Stimulated activated CD4-positive, alpha-beta T cell treated with anti-CD3 and anti-CD28 coated beads, Interleukin-2, amount 100 ng/mL, for 24 hours (primary cell): ENCODE data around the gene WTIP.
"Not testable (repeated sequence)": the region's sequence is repeated elsewhere in the genome, so short reads cannot be mapped to it uniquely, and the experiment has no call there.

Experiments used
- DNase-seq, 2 donors: peaks; one replicate each; pipeline ENCODE4 v3.0.0-alpha.2; 2020

Gene WTIP

DNA sequence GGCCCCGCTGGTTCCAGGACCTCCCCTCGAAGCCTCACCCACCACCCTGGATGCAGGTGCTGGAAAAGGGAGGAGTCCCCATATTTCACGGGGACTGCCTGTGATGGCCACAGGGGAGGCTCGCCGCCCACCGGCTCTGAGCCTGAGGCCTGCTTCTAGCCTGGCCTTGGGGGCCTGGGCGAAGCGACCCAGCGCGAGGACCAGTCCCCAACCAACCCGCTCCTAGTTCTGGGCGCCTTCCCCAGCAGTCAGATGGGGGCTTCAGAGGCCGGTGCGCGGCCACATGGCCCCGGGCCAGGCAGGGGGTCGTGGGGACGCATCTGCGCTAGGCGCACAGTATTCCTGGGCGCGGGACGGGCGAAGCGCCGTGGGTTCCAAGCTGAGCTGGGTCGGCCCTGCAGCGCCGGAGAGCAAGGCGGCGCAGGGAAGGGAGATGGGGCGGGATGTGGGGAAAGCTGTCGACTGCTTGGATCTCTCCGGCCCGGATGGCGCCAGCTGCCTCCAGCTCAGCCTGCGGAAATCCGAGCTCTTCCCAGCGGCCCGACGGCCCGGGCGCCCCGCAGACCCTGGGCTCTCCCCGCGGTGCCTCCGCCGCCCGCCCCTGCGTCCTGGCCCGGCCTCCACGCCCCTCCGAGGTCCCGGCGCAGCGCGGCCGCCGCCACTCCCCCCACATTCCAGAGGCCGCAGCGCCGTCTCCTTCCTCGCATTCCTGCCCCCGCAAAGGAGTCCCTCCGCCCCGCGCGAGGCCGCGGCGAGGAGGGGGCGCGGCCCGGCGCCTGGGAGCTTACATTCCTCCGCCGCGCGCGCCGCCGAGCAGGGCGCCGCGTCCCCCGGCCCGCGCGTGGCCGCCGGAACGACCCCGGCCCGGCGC lies at the start of gene WTIP:
Gene WTIP (plus strand): TSS at position 788 of the 871 bp plus-strand sequence. CDS start 217 bp downstream, outside the sequence.
- no peak for DNase-seq

DNA sequence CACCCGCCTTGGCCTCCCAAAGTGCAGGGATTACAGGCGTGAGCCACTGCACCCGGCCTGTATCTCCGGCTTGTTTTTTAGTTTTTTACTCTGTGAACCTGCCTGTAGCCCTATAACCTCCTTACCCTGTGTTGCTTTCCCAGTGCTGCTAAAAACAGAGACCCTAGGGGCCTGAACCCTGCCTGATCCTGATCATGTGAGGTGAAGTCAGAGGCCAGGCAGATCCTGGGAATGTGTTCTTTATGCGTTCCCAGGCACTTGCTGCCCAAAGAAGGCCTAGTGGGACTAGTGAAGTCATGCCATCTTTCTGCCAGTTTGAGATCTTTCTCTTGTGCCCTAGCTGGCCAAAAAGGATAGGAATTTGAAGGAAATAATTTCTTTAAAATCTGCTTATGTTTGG lies 48.8 kb upstream of the WTIP start:
- DNase-seq = no peak

DNA sequence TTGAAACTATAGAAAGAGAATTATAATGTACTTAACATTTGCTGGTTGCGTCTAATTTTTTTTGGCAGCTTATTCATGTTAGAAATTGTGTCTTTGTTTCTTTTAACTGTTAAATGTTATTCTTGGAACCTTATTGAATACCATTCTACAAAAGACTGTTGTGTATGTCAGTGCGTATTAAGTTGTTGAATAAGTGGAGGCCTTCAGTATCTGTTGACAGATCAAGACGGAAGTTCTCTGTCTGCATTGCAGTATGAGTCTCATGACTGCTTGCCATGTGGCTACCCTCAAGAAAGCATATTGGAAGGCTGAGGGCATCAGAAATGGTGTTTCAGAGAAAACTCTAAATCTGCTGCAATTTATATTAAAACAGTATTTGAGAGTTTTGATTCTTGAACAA lies 44.8 kb upstream of the WTIP start:
- no peak for DNase-seq

DNA sequence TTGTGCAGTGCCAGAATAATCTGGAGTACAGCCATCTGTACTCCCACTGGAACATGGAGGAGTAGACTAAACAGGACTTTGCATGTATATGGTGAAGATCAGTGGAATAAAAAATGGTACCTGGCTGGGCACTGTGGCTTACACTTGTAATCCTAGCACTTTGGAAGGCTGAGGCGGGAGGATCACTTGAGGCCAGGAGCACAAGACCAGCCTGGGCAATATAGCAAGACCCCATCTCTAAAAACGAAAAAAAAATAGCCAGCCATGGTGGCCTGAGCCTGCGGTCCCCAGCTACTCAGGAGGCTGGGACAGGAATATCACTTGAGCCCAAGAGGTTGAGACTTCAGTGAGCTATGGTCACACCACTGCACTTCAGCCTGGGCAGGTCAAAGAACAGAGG lies 33.4 kb upstream of the WTIP start:
- no peak for DNase-seq

DNA sequence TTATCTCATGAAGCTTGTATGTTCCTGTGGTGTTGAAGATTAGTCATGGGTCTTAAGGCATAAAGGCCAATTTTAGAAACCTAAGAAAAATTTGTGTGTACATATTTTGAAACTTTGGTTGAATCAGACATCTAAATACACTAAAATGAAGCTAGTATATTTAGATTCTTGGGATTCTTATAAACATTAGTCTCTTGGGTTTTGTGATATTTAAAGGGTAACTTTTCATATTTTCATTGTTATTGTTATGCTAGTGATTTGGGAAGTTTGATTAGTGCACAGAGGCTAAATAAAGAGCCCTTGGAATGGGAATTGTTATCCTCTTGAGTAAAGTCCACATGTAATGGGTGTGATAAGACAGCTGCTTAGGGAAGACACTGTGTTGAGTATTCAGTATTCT lies 28.8 kb upstream of the WTIP start:
- no peak for DNase-seq

DNA sequence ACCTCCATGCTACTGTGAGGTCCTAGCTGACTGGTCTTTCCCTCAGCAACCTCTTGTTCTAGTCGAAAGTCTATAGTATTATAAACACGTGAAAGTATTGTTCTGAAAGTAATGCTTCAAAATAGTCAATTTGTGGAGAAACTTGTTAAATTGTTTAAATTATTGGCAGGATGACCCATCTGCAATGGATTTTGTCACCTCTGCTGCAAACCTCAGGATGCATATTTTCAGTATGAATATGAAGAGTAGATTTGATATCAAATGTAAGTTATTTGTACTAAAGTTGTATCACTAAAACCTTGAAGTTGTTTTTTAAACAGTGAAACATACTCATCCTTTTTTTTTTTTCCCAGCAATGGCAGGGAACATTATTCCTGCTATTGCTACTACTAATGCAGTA lies 27.5 kb upstream of the WTIP start:
- DNase-seq = no peak

DNA sequence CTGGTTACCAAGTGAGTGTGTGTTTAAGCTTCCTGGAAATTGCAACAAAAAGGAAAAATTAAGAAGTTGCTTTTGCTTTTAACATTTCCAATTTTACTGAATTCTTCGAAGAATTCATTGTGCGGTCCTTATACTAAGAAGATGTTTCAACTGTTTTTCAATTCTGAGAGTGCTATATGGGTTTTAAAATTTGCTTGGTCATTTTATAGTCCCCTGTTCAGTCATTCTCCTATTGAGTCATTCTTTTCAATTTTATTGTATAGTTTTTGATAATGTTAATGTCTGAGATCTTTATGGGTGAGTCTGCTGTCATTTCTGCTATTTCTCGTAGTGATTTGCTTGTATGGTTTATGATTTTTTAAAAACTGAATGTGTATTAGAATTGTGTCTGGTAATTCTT lies 26.9 kb upstream of the WTIP start:
- no peak for DNase-seq

DNA sequence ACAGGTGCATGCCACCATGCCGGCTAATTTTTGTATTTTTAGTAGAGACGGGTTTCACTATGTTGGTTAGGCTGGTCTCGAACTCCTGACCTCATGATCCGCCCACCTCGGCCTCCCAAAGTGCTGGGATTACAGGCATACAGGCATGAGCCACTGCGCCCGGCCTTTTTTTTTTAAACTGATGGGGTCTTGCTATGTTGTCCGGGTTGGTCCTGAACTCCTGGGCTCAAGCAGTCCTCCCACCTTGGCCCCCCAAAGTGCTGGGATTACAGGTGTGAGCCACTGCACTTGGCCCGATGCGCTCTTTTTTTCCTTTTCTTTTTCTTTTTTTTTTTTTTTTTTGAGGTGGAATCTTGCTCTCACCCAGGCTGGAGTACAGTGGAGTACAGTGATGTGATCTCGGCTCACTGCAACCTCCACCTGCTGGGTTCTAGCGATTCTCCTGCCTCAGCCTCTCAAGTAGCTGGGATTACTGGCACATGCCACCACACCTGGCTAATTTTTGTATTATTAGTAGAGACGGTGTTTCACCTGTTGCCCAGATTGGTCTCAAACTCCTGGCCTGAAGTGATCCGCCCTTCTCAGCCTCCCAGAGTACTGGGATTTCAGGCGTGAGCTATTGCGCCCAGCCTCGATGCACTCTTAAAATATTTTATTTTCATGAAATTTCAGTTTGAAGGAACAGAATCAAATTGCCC lies 25.6 kb upstream of the WTIP start:
- DNase-seq = not testable (repeated sequence)

DNA sequence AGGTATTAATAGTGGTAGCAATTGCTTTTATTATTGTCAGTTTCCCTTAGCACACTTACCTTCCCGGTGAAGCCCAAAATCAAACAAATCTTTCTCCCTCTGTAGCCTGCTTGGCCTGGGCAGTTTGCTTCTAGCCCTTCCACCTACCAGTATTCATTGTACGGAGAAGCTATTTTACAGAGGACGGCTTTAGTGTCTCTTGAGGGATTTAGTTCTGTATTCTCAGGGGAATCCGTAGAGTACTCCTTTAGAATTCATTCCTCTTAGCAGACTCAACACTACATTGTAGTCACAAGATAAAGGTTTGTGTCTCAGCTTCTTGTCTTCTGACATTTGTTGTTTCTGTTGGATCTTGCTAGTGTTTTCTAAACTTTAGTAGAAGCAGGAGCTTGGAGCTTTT lies 24.1 kb upstream of the WTIP start:
- DNase-seq = no peak

DNA sequence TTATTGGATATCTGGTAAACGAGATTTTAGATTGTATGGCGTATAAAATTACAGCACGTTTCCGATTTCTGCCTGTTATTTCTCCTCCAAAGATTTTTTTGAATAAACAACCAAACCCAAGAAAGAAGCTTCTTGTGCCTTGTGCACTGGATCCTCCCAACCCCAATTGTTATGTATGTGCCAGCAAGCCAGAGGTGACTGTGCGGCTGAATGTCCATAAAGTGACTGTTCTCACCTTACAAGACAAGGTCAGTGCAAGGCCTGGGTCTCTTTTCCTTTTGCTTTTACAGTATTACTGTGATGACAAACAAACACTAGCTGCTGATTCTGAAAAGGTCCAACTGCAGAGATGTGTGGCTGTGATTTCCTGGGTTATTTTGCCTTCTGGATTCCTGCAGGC lies 22.9 kb upstream of the WTIP start:
- no peak for DNase-seq

DNA sequence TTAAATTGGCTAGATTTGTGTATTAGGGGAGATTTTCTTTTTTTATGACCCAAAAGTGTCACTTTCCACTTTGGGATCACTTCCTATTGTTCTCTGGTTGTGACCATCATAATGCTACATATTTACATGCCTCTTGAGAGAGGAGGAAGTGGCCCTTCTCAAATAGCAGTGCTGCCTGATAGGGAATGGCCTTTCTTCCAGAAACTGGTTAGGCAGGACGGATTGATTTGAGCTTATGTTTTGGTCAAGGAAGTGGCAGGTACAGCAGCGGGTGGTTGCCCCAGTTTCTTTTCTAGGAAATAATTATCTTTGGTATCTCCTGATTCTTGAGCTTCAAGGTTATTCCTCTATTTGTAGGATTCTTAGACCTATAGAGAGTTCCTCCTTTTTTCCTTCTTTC lies 21.9 kb upstream of the WTIP start:
- DNase-seq = no peak

DNA sequence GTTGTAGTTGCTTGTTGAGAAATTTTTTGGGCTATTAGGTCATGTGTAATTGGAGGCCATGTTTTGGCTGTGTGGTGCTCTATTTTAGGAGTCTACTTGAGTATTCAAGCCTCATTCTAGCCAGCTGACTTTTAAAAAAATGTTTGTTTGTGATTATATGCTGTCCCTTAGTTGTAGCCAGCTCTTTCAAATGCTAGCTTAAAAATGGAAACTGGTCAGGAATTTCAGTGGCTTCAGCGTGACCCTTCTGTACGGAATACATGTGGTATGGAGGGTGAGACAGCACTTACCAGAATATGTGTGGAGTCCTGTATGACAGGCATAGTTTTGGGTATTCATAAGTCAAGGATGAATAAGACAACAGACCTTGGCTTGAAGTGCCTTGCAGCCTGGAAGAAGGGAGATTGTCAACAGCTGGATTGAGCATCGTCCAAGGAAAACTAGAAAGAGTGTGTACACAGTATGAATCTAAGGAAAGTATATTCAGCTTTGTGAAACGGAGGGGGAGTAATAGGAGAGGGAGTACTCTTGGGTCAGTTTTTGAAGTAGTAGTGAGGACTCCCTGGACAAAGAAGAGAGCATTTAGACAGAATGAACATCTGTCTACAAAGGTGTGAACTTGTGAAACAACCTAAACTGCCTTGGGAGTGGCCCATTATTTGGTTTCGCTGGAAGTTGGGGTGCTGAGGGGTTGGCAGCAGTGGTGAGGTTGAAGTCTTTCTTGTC lies 20.0 kb upstream of the WTIP start:
- no peak for DNase-seq

DNA sequence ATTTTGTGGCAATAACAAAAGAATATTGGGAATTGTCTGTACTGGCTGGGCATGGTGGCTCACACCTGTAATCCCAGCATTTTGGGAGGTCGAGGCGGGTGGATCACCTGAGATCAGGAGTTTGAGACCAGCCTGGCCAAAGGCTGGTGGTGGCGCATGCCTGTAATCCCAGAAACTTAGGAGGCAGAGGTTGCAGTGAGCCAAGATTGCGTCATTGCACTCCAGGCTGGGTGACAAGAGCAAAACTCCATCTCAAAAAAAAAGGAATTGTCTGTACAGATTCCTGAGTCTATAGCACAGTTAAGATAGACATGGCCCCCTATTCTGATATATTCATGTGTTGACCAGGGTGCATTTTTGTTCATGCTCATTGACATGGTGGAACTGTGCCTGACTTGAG lies 16.8 kb upstream of the WTIP start:
- DNase-seq = not testable (repeated sequence)

DNA sequence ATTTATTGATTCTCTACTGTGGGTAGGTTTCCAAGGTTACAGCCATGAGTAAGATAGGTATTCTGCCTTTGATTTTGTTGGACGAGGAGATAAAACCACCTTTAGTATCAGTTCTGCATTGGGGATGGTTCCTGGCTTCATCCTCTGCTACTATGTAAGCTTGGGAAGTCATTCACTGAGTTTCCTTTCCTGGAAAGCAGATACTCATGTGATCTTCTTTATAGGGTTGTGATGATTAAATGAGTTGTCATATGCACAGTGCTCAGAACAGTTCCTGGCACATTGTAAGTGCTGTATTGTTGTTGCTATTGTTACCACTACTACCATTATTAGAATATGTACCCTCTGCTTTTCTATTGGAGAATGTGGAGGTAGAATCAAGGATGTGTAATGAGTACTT lies 13.1 kb upstream of the WTIP start:
- no peak for DNase-seq

DNA sequence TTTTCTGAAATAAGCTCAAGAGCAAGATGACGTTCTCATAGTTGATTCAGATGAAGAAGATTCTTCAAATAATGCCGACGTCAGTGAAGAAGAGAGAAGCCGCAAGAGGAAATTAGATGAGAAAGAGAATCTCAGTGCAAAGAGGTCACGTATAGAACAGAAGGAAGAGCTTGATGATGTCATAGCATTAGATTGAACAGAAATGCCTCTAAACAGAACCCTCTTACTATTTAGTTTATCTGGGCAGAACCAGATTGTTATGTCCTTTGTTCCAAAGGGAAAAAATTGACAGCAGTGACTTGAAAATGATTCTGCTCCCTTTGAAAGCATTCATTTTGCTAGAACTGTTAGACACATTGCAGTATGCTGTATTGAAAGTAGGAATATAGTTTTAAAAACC lies 12.5 kb upstream of the WTIP start:
- not testable (repeated sequence) for DNase-seq

DNA sequence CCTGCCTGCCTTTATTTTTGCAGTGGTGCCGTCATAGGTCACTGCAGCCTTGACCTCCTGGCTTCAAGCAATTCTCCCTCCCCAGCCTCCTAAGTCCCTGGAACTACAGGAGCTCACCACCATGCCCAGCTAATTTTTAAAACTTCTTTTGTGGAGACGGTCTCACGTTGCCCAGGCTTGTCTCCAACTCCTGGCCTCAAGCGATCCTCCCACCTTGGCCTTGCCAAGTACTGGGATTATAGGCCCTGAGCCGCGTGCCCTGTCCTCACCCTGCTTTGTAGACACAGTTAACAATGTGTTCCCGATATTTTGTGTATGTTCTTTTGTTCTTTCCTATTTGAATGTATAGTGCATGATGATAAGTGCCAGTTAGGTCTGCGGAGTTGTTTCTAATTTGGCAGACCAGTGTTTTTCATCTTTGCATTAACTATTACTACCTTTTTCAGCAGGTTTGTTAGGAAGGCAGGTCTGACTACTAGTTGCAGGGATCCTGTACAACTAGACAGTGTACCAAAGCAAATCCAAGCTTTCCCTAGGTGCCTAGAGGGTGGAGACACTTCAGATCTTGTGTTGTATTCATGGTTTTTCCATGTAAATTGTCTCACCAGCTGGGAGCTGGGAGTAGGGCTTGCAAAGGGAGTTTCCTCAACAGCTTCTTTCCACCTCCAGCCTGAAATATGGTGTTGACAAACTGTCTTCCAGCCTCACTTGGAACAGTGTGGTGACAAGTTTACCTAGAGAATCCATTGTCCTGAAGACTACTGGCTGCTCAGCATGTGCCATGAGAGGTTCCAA lies 9.5 kb upstream of the WTIP start:
- no peak for DNase-seq

DNA sequence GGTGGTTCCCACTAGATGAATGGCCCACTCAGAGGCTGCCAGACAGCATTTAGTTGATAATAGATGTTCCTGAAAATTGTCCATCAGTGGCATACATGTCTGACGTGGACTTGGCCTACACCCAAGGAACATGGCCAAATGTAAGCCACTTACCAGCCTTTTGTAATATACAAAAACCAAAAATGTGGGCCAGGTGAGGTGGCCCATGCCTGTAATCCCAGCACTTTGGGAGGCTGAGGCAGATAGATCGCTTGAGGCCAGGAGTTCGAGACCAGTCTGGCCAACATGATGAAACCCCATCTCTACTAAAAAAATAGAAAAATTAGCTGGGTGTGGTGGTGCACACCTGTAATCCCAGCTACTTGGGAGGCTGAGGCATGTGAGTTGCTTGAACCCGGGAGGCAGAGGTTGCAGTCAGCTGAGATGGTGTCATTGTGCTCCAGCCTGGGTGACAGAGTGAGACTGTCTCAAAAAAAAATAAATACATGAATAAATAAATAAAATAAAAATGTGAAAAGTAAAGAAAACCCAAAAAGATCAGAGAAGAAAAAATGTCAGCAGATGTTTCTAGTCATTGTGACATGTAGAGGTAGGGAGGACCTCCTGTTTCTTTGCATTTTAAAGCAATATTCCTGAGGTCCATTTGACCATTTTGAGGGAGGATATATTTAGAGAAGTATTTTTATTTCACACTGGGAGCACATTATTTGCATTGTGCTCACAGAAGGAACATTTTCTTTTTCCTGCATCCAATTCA lies 7.1 kb upstream of the WTIP start:
- DNase-seq = no peak

DNA sequence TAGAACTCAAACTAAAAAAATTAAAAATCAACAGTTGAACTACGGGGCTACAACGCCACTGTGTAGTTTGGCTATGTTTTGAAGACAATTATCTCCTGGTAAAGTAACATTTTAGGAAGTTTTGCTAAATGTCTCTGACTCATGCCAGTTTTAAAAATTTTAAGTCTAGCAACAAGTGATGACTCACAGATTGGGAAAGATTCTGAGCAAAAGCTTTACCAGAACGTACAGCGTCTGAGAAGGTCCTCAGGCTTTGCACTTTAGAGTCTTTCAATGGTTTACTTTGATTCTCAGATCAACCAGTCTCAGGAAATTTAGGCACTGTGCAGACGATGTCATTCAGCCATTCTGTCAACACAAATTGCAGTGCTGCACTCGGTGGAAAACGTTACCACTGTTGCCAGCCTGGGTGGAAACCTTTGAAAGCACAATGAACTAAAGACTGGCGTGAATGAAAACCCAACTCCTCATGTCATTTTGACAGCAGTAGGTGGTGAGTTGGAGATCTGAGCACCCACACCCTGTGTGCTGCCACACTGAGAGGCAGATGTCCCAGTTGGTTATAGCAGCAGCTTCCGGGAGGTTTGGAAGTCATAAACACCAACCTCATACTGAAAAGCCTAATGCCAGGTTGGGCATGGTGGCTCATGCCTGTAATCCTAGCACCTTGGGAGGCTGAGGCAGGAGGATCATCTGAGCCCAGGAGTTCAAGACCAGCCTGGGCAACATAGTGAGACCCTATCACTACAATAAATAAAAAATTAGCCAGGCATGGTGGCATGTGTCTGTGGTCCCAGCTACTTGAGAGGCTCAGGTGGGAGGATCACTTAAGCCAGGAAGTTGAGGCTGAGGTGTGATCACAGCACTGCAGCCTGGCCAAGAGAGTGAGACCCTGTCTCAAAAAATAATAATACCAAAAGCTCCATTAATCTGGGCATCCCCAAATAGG lies 6.3 kb upstream of the WTIP start:
- DNase-seq = no peak

DNA sequence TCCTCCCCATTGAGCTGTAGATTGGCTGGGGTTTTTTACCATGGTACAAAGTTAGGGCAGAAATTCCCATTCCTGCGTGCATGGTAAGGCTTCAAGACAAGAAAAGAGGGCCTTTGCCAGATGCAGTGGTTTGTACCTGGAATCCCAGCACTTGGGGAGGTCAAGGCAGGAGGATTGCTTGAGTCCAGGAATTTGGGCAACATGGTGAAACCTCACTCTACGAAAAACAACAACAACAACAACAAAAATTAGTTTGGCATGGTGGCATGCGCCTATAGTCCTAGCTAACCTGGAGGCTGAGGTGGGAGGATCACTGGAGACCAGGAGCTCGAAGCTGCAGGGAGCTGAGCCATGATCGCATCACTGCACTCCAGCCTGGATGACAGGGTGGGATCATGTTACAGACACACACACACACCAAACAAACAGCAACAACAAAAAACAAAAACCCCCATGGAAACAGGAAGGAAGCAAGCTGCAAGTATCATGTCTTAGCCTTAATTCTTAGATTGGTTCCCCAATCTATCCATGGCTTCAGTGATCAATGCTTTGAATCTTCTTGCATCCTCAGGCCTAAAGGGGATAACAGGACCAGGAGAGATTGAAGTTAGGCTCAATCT lies 5.5 kb upstream of the WTIP start:
- no peak for DNase-seq

DNA sequence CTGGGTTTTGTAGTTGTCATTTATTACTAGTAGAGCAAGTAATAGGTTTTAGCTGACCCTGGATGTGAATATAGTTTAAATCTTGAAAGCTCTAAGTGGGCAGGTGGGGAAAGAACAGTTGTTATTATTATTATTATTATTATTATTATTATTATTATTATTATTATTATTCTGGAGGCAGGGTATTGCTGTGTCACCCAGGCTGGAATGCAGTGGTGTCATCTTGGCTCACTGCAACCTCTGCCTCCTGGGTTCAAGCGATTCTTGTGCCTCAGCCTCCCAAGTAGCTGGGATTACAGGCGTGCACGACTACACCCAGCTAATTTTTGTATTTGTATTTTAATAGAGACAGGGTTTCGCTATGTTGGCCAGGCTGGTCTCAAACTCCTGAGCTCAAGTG lies 3.1 kb upstream of the WTIP start:
- DNase-seq = not testable (repeated sequence)
